BE2C (cell line): Measurements from ENCODE around the gene CLEC16A.

Experiments
- DNase-seq: peaks from one replicate; pipeline ENCODE4 v3.0.0-alpha.2; 2020
- H3K27me3 ChIP-seq: fragments of 250-450 bp; sonication (Bioruptor Pico); 2 replicates; pipeline ENCODE4 v1.5.1; 2020; ENCODE audit warnings: mild to moderate bottlenecking
- H3K36me3 ChIP-seq: fragments of 250-450 bp; sonication (Bioruptor Pico); 2 replicates; pipeline ENCODE4 v1.5.1; 2020; ENCODE audit warnings: mild to moderate bottlenecking
- H3K4me1 ChIP-seq: fragments of 250-450 bp; sonication (Bioruptor Pico); 2 replicates; pipeline ENCODE4 v1.5.1; 2020
- H3K4me3 ChIP-seq: 2 replicates; pipeline ENCODE4 v1.5.1; 2011; ENCODE audit warnings: low read depth, low read length
- H3K9me3 ChIP-seq: fragments of 250-450 bp; sonication (Bioruptor Pico); 2 replicates; pipeline ENCODE4 v1.5.1; 2020
- TF ChIP-seq, protein P1 (sequence below): IDR thresholded peaks from 2 replicates; pipeline ENCODE4 v1.5.1; 2012; ENCODE audit warnings: mild to moderate bottlenecking, low read depth, low read length

CLEC16A gene

DNA sequence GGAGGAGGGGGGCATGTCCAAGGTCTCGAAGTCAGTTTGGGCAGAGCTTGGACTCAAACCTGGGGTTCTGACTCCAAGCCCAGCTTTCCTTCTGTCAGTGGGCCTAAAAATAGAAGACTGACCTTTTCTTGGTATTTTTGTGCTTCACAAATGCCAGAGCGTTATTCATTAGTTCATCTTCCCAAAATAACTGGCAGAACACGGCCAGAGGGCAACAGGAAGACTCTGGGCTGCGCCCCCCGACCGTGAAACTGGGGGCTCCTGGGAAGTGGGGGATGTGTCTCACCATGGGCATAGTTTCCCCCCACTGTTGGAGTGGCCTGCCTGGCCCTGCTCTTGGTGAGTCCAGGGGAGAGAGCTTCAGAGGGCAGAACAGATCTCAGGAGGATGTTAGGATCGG lies 217.6 kb downstream of the CLEC16A start:
- Histone ChIP-seq H3K4me3 (no peak overlapping the region), H3K4me1 (peaks cover 14% of the 10 kb centered on the region), H3K36me3 (no peaks in the 10 kb centered on the region), H3K27me3 (no peaks in the 10 kb centered on the region), H3K9me3 (no peaks in the 10 kb centered on the region)
- DNase-seq: no peak
- TF ChIP-seq, protein P1, sequence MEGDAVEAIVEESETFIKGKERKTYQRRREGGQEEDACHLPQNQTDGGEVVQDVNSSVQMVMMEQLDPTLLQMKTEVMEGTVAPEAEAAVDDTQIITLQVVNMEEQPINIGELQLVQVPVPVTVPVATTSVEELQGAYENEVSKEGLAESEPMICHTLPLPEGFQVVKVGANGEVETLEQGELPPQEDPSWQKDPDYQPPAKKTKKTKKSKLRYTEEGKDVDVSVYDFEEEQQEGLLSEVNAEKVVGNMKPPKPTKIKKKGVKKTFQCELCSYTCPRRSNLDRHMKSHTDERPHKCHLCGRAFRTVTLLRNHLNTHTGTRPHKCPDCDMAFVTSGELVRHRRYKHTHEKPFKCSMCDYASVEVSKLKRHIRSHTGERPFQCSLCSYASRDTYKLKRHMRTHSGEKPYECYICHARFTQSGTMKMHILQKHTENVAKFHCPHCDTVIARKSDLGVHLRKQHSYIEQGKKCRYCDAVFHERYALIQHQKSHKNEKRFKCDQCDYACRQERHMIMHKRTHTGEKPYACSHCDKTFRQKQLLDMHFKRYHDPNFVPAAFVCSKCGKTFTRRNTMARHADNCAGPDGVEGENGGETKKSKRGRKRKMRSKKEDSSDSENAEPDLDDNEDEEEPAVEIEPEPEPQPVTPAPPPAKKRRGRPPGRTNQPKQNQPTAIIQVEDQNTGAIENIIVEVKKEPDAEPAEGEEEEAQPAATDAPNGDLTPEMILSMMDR: no peak

DNA sequence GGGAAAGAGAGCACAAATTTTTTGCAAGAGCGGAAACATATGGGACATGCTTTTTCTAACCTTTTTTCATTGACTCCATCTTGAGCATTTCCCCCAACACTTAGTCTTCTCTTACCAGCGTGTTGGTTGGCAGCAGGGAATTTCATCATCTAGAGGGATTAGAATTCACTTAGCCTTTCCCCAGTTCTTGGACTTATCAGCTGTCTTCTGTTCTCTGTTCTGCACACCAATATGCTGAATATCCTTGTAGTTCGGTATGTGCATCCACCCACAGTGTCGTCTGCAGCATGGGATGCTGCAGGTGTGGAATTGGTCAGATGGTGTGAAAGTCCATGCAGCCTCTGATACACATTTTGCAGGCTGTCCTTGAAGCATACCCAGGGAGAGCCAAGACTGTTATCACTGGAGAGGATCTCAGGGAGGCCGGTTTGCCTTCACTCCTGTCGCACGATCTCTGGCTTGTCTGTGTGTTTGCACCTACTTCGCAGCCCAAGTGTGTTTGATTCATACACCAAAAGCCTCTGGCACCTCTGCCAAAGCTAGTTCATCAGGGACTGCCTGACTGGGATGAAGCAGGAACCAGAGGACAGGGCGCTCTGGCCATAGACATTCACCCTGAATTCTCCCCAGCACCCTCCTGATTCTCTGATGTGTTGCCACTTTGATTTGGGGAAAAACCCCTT lies 218.4 kb downstream of the CLEC16A start:
- TF ChIP-seq, protein P1: no peak
- H3K36me3 ChIP-seq: no peaks in the 10 kb centered on the region
- H3K4me3 ChIP-seq: no peak overlapping the region
- H3K9me3 ChIP-seq: no peaks in the 10 kb centered on the region
- no peak for DNase-seq
- H3K4me1 ChIP-seq: peaks cover 14% of the 10 kb centered on the region
- H3K27me3 ChIP-seq: no peaks in the 10 kb centered on the region

DNA sequence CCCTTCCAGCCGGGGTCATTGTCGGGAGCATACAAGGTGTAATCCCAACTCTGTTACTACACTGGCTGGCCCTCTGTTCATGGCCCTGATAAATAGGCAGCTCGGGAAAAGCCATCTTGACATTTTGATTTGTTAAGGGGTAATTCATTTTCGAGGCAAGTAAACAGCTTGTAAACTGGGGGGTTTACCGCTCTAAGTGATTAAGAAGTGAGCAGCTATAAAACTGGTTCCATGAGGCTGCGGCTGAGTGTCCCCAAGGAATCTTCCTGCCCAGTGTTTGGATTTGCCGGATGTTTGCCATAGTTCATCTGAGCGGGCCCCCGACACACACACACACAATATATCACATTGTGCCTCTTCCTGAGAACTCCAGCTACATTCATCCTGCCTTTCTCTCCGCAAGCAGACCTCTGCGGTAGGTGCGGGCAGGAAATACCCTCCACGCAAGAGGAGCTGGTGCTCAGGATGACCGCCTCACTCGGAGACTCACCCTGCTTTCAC lies 219.4 kb downstream of the CLEC16A start:
- no peak overlapping the region for H3K4me3 ChIP-seq
- H3K4me1 ChIP-seq: peaks cover 14% of the 10 kb centered on the region
- H3K27me3 ChIP-seq: no peaks in the 10 kb centered on the region
- no peak for DNase-seq
- no peaks in the 10 kb centered on the region for H3K9me3 ChIP-seq
- TF ChIP-seq, protein P1: no peak
- no peaks in the 10 kb centered on the region for H3K36me3 ChIP-seq

DNA sequence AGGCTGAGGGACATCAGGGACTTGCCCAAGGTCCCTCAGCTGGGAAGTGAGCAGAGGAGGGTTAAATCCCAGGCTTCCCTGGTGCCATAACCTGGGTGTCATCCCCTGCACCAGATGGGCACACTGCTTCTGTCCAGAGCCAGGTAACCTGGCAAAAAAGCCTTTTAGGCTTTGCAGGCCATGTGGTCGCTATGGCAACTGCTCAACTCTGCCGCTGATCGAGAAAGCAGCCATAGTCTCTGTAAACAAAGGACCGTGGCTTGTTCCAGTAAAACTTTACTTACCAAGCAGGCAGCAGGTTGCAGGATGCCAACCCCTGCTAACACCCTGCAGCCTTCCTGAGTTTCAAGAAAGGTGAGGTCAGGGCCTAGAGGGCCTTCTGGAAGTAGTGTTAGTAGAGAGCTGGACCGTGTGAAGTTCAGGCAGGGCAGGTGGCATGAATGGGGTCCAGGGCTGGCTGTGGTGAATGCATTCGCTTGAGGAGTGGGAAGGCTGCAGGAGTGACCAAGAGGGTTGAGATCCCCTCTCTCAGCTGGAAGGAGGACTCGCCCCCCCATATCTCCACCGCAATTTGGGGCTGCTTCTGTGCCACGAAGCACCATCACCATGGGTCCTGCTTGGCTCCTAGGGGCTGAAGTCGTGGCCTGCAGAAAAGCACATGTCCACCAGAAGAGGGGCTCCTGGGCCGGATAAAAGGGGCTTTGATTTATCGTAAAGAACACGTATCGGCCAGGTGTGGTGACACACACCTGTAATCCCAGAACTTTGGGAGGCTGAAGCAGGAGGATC lies 220.3 kb downstream of the CLEC16A start:
- TF ChIP-seq, protein P1: no peak
- H3K4me3 ChIP-seq: no peak overlapping the region

DNA sequence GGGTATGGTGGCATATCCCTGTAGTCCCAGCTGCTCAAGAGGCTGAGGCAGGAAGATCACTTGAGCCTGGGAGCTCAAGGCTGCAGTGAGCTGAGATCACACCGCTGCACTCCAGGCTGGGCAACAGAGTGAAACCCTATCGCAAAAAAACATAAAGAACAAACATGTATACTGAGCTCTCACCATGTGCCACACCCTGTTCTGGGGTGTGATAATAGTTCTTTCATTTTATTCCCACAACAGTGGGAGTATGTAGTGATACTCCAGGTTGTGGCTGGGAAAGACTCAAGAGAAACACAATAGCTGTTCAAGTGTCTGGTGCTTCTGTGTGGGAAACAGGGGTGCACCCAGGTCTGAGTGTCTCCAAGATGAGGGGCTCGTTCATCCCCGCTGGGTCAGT lies 221.0 kb downstream of the CLEC16A start:
- Histone ChIP-seq H3K27me3 (no peaks in the 10 kb centered on the region), H3K4me1 (peaks cover 6% of the 10 kb centered on the region; the same call in 1 of the 2 replicates), H3K9me3 (no peaks in the 10 kb centered on the region), H3K36me3 (no peaks in the 10 kb centered on the region), H3K4me3 (no peak overlapping the region)
- no peak for DNase-seq
- TF ChIP-seq, protein P1: no peak

More for the DNA sequence above, 220.3 kb downstream of the CLEC16A start:
- Histone ChIP-seq H3K9me3 (no peaks in the 10 kb centered on the region), H3K36me3 (no peaks in the 10 kb centered on the region), H3K4me1 (peaks cover 6% of the 10 kb centered on the region), H3K27me3 (no peaks in the 10 kb centered on the region)
- DNase-seq: no peak
